ENCODE data around the gene ZCCHC7. TPM values are rescaled to one million over a fixed set of nuclear protein-coding genes. Genes with fewer than 3 reads are reported as not detected.

Gene ZCCHC7
- total and polyA plus RNA-seq, 9 donors, result 11.1 to 20.3 (median 12.9) TPM

- Histone ChIP-seq H3K36me3 (ENCODE audit: control insufficient read depth, insufficient read depth, low read length) (no peaks in the 10 kb centered on the region), H3K27ac (ENCODE audit: low read length) (no peak overlapping the region), H3K4me1 (ENCODE audit: control insufficient read depth, insufficient read depth, low read length) (no peaks in the 10 kb centered on the region), H3K4me3 (ENCODE audit: low read length) (no peak overlapping the region), H3K27me3 (ENCODE audit: control insufficient read depth, insufficient read depth, low read length) (no peaks in the 10 kb centered on the region), H3K9me3 (replicated peaks; ENCODE audit: control insufficient read depth, low read depth, low read length) (no peaks in the 10 kb centered on the region)
- 80% methylated on average over 1 of the region's 4 CpGs for WGBS (ENCODE audit: insufficient coverage)
- DNase-seq, result no peak
Observed at GRCh38 chr9:37364751-37365360, 244.5 kb downstream of the ZCCHC7 start.

GRCh38 chr9:37369671-37370070 lies 249.3 kb downstream of the ZCCHC7 start:
- H3K36me3 ChIP-seq (ENCODE audit: control insufficient read depth, insufficient read depth, low read length), result no peaks in the 10 kb centered on the region
- no peaks in the 10 kb centered on the region for H3K4me1 ChIP-seq (ENCODE audit: control insufficient read depth, insufficient read depth, low read length)
- WGBS (ENCODE audit: insufficient coverage), result 80% methylated on average over 4 of the region's 5 CpGs
- no peak overlapping the region for H3K4me3 ChIP-seq (ENCODE audit: low read length)
- no peaks in the 10 kb centered on the region for H3K9me3 ChIP-seq (replicated peaks; ENCODE audit: control insufficient read depth, low read depth, low read length)
- H3K27me3 ChIP-seq (ENCODE audit: control insufficient read depth, insufficient read depth, low read length), result no peaks in the 10 kb centered on the region
- no peak for DNase-seq
- H3K27ac ChIP-seq (ENCODE audit: low read length), result no peak overlapping the region

GRCh38 chr9:37370282-37370681 lies 249.9 kb downstream of the ZCCHC7 start:
- Histone ChIP-seq H3K9me3 (replicated peaks; ENCODE audit: control insufficient read depth, low read depth, low read length) (no peaks in the 10 kb centered on the region), H3K36me3 (ENCODE audit: control insufficient read depth, insufficient read depth, low read length) (no peaks in the 10 kb centered on the region), H3K4me1 (ENCODE audit: control insufficient read depth, insufficient read depth, low read length) (no peaks in the 10 kb centered on the region), H3K27me3 (ENCODE audit: control insufficient read depth, insufficient read depth, low read length) (no peaks in the 10 kb centered on the region), H3K4me3 (ENCODE audit: low read length) (no peak overlapping the region), H3K27ac (ENCODE audit: low read length) (no peak overlapping the region)
- no CpG with 5 or more reads among the region's 6 CpGs for WGBS (ENCODE audit: insufficient coverage)
- DNase-seq, result no peak

- WGBS (ENCODE audit: insufficient coverage), result 71% methylated on average over 4 of the region's 5 CpGs
- Histone ChIP-seq H3K27ac (ENCODE audit: low read length) (no peak overlapping the region), H3K4me1 (ENCODE audit: control insufficient read depth, insufficient read depth, low read length) (no peaks in the 10 kb centered on the region), H3K36me3 (ENCODE audit: control insufficient read depth, insufficient read depth, low read length) (no peaks in the 10 kb centered on the region), H3K4me3 (ENCODE audit: low read length) (no peak overlapping the region), H3K27me3 (ENCODE audit: control insufficient read depth, insufficient read depth, low read length) (no peaks in the 10 kb centered on the region), H3K9me3 (replicated peaks; ENCODE audit: control insufficient read depth, low read depth, low read length) (no peaks in the 10 kb centered on the region)
- DNase-seq, result no peak
Observed at GRCh38 chr9:37370968-37371563, 250.7 kb downstream of the ZCCHC7 start.

- H3K27me3 ChIP-seq (ENCODE audit: control insufficient read depth, insufficient read depth, low read length), result no peaks in the 10 kb centered on the region
- H3K4me1 ChIP-seq (ENCODE audit: control insufficient read depth, insufficient read depth, low read length), result no peaks in the 10 kb centered on the region
- no peaks in the 10 kb centered on the region for H3K9me3 ChIP-seq (replicated peaks; ENCODE audit: control insufficient read depth, low read depth, low read length)
- 54% methylated on average over 18 of the region's 20 CpGs for WGBS (ENCODE audit: insufficient coverage)
- H3K36me3 ChIP-seq (ENCODE audit: control insufficient read depth, insufficient read depth, low read length), result no peaks in the 10 kb centered on the region
- no peak overlapping the region for H3K27ac ChIP-seq (ENCODE audit: low read length)
- no peak for DNase-seq
- no peak overlapping the region for H3K4me3 ChIP-seq (ENCODE audit: low read length)
Observed at GRCh38 chr9:37371565-37372464, 251.4 kb downstream of the ZCCHC7 start.

GRCh38 chr9:37372839-37373238 lies 252.5 kb downstream of the ZCCHC7 start:
- H3K27ac ChIP-seq (ENCODE audit: low read length), result no peak overlapping the region
- no peaks in the 10 kb centered on the region for H3K27me3 ChIP-seq (ENCODE audit: control insufficient read depth, insufficient read depth, low read length)
- H3K36me3 ChIP-seq (ENCODE audit: control insufficient read depth, insufficient read depth, low read length), result no peaks in the 10 kb centered on the region
- WGBS (ENCODE audit: insufficient coverage), result no CpG with 5 or more reads among the region's 3 CpGs
- no peaks in the 10 kb centered on the region for H3K4me1 ChIP-seq (ENCODE audit: control insufficient read depth, insufficient read depth, low read length)
- H3K4me3 ChIP-seq (ENCODE audit: low read length), result no peak overlapping the region
- DNase-seq, result no peak
- H3K9me3 ChIP-seq (replicated peaks; ENCODE audit: control insufficient read depth, low read depth, low read length), result no peaks in the 10 kb centered on the region

- Histone ChIP-seq H3K4me1 (ENCODE audit: control insufficient read depth, insufficient read depth, low read length) (no peaks in the 10 kb centered on the region), H3K9me3 (replicated peaks; ENCODE audit: control insufficient read depth, low read depth, low read length) (no peaks in the 10 kb centered on the region), H3K27me3 (ENCODE audit: control insufficient read depth, insufficient read depth, low read length) (no peaks in the 10 kb centered on the region), H3K27ac (ENCODE audit: low read length) (no peak overlapping the region), H3K4me3 (ENCODE audit: low read length) (no peak overlapping the region), H3K36me3 (ENCODE audit: control insufficient read depth, insufficient read depth, low read length) (no peaks in the 10 kb centered on the region)
- 100% methylated on average over 1 of the region's 1 CpG for WGBS (ENCODE audit: insufficient coverage)
- DNase-seq, result no peak
Observed at GRCh38 chr9:37373621-37374020, 253.2 kb downstream of the ZCCHC7 start.

- DNase-seq, result peak; percentile 25
- H3K4me1 ChIP-seq (ENCODE audit: control insufficient read depth, insufficient read depth, low read length), result no peaks in the 10 kb centered on the region
- H3K4me3 ChIP-seq (ENCODE audit: low read length), result no peak overlapping the region
- no peak overlapping the region for H3K27ac ChIP-seq (ENCODE audit: low read length)
- H3K9me3 ChIP-seq (replicated peaks; ENCODE audit: control insufficient read depth, low read depth, low read length), result no peaks in the 10 kb centered on the region
- no peaks in the 10 kb centered on the region for H3K36me3 ChIP-seq (ENCODE audit: control insufficient read depth, insufficient read depth, low read length)
- WGBS (ENCODE audit: insufficient coverage), result 38% methylated on average over 5 of the region's 6 CpGs
- H3K27me3 ChIP-seq (ENCODE audit: control insufficient read depth, insufficient read depth, low read length), result no peaks in the 10 kb centered on the region
Observed at GRCh38 chr9:37374892-37375291, 254.5 kb downstream of the ZCCHC7 start.

GRCh38 chr9:37377688-37378612 lies 257.6 kb downstream of the ZCCHC7 start:
- 69% methylated on average over 8 of the region's 13 CpGs for WGBS (ENCODE audit: insufficient coverage)
- DNase-seq, result no peak

More at GRCh38 chr9:37377688-37378612, 257.6 kb downstream of the ZCCHC7 start:
- no peaks in the 10 kb centered on the region for H3K36me3 ChIP-seq (ENCODE audit: control insufficient read depth, insufficient read depth, low read length)
- H3K4me1 ChIP-seq (ENCODE audit: control insufficient read depth, insufficient read depth, low read length), result no peaks in the 10 kb centered on the region
- no peak overlapping the region for H3K4me3 ChIP-seq (ENCODE audit: low read length)
- no peaks in the 10 kb centered on the region for H3K9me3 ChIP-seq (replicated peaks; ENCODE audit: control insufficient read depth, low read depth, low read length)
- H3K27me3 ChIP-seq (ENCODE audit: control insufficient read depth, insufficient read depth, low read length), result no peaks in the 10 kb centered on the region
- H3K27ac ChIP-seq (ENCODE audit: low read length), result no peak overlapping the region

Data from muscle of leg (tissue), 11 donors.